Measurements from ENCODE around the gene UGT1A3.

The UGT1A3 gene

DNA sequence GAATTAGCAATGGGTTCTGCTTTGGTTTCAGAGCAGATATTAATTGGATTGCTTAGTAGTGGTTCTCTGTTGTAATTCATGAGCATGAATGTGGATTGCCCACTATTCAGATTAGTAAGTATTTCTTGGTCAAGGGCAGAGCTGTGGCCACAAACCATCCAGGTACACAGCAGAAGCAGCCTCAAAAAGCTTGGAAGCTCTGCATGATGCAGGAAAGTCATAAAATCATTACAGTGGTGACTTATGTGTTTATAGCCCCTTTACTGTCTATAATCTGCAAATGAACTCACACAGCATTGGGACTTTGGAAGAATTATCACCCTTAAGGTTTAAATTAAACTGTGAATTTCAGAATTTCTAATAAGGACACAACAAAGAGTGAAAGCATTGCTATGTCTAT is 29.3 kb downstream of the UGT1A3 start:
- no peak for DNase-seq (ENCODE audit: low read depth)

DNA sequence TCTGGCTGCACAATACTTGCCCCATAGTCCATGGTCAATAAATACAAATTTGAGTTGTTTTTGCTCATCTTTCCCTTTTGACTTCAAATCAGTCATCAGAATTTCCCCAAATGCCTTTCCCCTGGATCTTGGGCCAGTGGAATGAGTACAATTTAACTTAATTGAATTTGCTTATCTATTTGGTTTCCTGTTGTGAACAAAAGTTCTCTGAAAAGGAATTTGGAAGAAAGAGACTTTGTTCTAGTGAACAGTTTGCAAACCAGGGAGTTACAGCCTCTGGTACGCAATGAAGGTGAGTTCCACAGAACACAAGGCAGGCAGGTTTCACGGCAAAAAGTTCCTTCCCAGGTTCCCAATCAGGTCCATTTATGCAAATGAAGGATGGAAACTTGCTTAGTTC is 30.0 kb downstream of the UGT1A3 start:
- DNase-seq (ENCODE audit: low read depth), result no peak

DNA sequence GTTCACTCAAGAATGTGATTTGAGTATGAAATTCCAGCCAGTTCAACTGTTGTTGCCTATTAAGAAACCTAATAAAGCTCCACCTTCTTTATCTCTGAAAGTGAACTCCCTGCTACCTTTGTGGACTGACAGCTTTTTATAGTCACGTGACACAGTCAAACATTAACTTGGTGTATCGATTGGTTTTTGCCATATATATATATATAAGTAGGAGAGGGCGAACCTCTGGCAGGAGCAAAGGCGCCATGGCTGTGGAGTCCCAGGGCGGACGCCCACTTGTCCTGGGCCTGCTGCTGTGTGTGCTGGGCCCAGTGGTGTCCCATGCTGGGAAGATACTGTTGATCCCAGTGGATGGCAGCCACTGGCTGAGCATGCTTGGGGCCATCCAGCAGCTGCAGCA is 31.2 kb downstream of the UGT1A3 start, which contains the start of gene UGT1A1:
Gene UGT1A1, plus strand, starts transcription at position 228 of the 400 bp plus-strand sequence. Its CDS starts 18 bp downstream, at position 246.
- DNase-seq (ENCODE audit: low read depth), result no peak

DNA sequence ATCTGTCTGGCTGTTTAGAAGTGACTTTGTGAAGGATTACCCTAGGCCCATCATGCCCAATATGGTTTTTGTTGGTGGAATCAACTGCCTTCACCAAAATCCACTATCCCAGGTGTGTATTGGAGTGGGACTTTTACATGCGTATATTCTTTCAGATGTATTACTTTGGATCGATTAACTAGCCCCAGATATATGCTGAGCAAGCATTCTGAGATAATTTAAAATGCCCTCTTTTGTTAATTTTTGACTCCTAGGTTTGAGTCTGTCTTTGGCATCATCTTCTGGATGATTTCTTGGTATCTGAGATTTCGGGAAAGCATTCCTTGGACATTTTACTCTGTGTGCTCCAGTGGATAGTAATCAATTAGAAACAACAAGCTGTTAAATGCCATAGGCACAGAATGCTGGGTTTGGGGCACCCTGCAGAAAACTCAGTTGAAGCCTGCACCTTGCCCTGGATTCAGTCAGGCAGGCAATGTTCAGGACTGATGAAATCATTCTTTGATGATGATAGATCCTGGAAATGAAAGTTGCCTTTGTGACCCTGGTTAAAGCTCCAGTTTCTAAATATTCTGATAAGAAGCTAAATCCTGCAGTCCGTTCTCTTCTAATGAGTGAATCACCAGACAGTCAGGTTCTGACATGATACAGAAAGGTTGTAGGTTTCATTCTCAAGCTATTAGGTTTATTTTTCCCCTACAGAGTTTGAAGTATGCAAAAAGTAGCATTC is 32.4 kb downstream of the UGT1A3 start:
- DNase-seq (ENCODE audit: low read depth), result no peak

DNA sequence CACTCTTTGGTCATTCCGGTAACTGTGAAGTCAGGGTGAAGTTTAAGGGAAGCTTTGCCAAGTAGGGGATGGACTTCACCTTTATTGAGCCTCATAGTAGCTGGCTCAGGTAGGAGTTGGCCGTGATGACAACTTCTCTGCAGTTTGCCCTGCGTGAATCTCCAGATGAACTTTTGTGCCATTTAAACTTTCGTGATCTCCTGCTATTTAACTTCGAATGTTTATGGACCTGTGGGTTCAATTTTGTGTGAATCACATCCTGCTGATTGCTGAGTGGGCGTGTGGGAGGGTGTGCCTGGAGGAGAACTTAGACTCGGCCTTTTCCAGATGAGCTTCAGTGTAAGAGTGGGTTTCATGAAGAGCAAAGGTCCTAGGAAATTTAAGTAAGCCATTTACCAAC is 35.4 kb downstream of the UGT1A3 start:
- DNase-seq (ENCODE audit: low read depth), result no peak

DNA sequence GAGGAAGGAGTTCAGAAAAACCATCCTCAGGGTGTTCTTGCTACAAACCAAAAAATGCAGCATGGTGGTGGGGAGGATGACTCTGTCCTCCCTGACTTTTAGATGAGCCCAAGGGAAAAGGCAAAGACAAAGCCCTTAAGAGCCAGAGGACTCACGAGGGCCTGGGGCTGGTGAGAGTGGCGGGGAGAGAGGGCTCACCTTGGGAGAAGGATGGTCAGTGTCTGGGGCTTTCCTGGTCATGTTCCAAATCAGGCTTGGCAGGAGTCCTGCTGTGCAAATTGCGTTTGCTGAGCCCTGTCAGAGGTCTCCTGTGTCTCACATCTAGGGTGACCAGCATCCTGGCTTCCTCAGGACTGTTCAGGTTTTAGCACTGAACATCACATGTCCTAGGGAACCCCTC is 35.9 kb downstream of the UGT1A3 start:
- no peak for DNase-seq (ENCODE audit: low read depth)

DNA sequence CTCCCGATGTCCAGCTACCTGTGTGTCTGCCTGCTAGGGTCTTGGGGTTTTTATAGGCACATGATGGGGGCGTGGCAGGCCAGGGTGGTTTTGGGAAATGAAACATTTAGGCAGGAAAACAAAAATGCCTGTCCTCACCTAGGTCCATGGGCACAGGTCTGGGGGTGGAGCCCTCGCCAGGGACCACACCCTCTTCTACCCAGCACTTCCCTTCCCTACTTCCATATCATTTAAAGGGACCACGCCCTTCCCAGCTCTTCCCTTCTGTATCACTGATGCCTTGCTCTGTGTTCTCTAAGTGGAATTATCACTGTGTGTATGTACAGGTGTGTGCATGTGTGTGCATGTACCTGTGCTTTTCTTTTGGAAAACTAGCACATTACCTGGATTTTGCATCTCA is 37.6 kb downstream of the UGT1A3 start:
- DNase-seq (ENCODE audit: low read depth), result no peak

DNA sequence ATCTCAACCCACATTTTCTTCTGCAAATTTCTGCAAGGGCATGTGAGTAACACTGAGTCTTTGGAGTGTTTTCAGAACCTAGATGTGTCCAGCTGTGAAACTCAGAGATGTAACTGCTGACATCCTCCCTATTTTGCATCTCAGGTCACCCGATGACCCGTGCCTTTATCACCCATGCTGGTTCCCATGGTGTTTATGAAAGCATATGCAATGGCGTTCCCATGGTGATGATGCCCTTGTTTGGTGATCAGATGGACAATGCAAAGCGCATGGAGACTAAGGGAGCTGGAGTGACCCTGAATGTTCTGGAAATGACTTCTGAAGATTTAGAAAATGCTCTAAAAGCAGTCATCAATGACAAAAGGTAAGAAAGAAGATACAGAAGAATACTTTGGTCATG is 39.2 kb downstream of the UGT1A3 start:
- DNase-seq (ENCODE audit: low read depth), result no peak

DNA sequence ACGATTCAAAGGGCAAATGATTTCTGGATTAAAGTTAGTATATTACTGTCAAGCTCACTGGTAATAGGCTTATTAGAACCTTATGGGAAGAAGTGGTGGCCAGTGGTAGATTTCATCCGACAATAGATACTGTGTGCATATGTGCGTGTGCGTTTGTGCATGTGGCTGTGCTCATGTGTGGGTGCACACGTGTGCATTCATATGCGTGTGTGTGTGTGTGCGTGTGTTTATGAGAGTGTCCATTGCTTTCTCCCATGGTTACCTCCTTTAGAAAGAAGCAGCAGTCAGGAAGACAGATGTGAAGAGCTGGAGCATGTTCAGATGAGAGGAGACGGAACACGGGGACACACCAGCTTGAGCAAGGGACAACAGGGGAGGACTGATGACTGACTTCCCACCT is 40.4 kb downstream of the UGT1A3 start:
- DNase-seq (ENCODE audit: low read depth), result no peak

DNA sequence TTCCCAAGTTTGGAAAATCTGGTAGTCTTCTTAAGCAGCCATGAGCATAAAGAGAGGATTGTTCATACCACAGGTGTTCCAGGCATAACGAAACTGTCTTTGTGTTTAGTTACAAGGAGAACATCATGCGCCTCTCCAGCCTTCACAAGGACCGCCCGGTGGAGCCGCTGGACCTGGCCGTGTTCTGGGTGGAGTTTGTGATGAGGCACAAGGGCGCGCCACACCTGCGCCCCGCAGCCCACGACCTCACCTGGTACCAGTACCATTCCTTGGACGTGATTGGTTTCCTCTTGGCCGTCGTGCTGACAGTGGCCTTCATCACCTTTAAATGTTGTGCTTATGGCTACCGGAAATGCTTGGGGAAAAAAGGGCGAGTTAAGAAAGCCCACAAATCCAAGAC is 43.3 kb downstream of the UGT1A3 start:
- no peak for DNase-seq (ENCODE audit: low read depth)

DNA sequence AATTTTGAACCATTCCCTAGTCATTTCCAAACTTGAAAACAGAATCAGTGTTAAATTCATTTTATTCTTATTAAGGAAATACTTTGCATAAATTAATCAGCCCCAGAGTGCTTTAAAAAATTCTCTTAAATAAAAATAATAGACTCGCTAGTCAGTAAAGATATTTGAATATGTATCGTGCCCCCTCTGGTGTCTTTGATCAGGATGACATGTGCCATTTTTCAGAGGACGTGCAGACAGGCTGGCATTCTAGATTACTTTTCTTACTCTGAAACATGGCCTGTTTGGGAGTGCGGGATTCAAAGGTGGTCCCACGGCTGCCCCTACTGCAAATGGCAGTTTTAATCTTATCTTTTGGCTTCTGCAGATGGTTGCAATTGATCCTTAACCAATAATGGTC is 43.7 kb downstream of the UGT1A3 start:
- DNase-seq (ENCODE audit: low read depth), result no peak

DNA sequence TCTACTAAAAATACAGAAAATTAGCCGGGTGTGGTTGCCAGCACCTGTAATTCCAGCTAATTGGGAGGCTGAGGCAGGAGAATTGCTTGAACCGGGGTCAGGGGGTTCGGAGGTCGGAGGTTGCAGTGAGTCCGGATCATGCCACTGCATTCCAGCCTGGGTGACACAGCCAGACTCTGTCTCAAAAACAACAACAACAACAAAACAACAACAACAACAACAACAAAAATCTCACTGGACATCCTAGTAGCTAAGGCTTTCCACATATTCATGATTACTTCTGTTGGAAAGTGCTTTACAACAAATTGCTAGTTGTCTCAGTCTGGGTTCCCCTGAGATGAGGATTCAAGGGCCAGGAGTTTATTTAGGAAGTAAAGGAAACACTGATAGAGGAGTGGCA is 45.0 kb downstream of the UGT1A3 start:
- no peak for DNase-seq (ENCODE audit: low read depth)

DNA sequence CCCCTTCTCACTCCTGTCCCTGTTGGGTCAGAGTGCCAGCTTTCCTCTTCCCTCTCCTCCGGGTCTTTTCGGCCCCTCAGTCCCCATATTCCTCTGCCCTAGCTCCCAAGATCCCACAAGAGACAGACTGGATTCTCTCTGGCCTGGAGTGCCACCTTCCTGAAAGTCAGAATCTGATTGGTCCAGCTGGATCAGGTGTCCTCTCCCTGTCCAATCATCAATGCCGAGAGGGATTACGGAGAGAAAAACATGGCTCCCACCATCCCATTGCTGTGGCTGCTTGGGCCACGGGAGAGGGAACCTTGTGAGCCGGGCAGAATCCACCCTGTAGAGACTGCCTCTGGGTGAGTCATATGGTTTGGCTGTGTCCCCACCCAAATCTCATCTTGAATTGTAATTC is 46.6 kb downstream of the UGT1A3 start:
- DNase-seq (ENCODE audit: low read depth), result no peak

DNA sequence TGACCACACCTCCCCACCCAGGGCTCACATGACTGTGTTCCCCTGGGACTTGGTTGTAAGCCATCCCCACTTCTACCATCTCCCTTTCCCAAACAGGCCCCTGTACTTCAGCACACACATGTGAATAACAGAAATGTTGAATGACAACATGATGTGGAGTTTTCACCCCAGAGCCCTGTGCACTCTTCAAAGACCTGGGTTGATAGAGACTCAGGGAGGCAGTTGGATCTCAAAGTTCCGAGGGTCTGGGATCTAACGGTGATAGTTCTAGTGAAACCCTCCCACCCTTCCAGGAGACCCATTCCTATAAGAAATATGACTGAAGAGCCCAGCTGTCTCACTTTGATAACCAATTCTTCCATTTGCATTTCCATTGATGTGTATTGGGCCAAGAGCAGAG is 49.2 kb downstream of the UGT1A3 start, which contains the start of gene MROH2A:
Gene MROH2A, plus strand, starts transcription at position 301 of the 400 bp plus-strand sequence. CDS start 1,029 bp downstream, outside the sequence.
- no peak for DNase-seq (ENCODE audit: low read depth)

DNA sequence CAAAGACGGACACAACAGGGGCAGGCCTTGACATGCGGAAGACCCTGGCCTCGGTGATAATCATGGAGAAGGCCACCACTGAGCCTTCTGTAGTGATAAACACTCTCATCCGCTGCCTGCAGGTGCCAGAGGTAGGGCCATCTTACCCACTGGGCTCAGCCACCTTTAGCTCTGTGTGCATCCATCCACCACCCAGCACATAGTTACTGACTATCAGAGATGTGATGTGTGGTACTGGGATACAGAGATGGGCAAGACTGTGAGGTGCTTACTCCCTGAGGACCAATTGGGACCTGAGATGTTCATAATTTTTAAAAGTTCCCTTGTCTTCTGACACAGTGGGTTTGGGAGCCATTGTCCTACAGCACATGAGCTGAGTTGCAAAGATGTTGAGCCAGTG is 50.9 kb downstream of the UGT1A3 start:
- DNase-seq (ENCODE audit: low read depth), result no peak

DNA sequence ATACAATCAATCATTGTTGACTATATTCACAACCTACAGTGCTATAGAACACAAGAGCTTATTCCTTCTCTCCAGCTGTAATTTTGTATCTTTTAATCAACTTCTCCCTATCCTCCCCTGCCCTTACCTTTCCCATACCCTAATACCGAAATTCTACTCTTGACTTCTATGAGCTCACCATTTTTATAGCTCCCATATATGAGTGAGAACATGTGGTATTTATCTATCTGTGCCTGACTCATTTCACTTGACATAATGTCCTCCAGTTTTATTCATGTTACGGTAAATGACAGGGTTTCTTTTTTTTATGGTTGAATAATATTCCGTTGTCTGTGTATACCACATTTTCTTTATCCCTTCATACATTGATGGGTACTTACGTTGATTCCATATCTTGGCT is 51.9 kb downstream of the UGT1A3 start:
- no peak for DNase-seq (ENCODE audit: low read depth)

DNA sequence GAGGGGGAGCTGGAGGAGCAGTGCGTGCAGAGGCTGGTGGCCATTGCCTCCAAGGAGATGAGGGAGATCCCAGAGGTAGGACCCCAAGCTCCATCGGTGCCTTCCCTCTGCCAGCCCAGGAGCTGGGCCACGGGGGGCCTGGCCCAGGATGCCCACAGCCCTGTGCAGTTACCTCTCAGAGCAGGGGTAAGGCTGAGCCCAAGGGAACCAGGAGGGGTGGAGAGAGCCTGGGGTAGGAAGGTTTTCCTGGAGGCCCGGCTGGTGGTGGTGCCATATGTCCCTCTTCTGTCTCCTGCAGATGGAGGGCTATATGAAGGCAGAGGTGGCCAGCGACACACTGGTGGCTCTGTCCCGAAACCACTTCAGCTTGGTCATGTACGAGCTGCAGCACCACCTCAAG is 60.7 kb downstream of the UGT1A3 start:
- DNase-seq (ENCODE audit: low read depth), result no peak

DNA sequence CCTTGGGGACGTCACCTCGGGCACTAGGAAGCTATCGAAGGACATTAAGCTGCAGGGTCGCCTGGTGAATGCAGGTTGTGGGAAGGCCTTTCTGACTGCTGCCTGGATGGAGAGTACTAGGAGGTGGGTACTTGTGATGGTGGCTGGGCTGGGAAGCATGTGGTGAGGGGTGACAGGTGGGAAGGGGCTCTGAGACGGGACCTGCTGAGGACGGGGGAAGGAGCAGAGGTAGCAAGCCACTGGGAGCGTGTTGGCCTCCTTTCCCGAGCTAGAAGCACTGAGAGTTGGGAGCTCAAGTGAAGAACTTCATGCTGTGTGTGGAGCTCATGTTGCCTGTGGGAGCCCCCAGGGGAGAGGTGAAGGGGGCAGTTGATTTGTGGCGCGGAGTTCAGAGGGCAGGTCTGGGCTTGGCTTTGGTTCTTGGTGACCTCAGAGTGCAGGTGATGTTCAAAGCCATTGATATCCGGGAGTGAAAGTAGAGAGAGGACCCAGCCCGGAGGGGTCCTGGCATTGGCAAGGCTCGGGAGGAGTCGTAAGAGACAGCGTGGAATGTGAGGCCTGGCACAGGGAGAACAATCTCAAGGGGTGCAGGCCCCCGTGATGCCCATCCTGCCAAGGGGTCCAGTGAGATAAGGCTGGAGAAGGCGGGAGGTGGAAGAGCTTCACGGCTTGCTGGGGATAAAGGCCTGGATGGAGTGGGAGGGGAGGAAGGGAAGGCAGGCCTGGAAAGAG is 62.5 kb downstream of the UGT1A3 start:
- no peak for DNase-seq (ENCODE audit: low read depth)

DNA sequence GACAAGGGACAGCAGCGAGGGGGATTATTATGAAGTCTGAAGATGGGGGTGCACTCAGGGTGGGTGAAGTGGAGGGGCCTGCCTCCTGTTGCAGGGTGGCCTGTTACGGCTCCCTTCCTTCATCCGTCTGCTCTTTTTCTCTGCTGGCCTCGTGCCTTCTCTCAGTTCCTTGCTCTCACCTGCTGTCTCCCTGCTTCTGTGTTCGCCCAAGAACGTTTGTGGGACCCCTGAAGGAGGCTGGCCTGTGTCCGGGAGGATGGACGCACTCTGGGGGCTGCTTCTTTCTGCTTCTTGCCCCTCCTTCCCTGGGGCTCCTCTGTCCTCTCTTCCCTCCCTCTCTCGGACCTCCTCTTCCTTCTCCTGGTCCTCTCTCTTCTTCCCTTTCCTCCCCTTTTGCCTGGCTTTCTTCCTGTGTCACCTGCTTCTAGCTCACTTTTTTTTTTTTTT is 63.1 kb downstream of the UGT1A3 start:
- DNase-seq (ENCODE audit: low read depth), result no peak

DNA sequence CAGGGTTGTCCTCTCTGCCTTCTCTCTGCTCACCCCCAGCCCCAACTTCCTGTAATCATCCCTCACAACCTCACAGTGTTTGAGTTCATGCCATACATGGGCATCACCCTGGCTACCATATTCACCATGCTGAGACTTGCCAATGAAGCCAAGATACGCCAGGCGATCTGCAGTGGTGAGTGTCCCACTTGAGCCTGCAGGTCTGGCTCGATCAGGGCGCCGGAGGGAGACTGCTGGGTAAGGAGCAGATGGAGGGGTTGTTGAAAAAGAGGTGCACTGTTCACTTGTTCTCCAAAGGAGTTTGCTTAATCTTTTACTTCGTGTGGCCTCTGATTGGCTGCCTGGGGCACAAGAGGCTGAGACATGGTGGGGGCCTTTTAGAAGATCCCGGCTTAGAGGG is 63.9 kb downstream of the UGT1A3 start:
- no peak for DNase-seq (ENCODE audit: low read depth)

DNA sequence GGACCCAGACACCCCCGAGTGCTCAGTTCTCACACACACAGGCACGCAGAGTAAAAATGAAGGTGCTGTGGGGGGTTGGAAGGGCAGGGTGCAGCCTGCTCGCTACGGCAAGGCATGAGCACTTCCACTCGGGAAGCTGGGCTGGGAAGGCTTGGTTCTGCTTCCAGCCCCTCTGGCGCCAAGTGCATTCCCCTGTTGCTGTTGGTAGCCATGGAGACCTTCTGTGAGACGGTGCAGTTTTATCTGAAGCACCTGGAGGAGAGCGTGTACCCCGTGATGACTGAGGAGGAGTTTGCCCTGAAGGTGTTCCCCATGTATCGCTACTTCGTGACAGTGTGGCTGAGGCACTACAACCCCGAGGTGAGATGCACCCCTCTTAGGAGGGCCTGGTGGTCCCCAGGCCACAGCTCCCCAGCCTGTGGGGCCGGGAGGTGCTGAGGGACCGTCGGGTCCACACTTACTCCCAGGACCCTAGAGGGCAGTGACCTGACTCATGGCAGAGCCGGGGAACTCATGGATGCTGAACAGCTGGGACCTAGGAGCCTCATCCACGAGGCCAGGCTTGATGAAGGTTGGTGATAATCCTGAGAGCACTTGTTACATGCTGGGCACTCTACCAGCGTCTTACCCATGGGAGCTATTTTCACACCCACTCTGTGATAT is 64.8 kb downstream of the UGT1A3 start:
- no peak for DNase-seq (ENCODE audit: low read depth)

DNA sequence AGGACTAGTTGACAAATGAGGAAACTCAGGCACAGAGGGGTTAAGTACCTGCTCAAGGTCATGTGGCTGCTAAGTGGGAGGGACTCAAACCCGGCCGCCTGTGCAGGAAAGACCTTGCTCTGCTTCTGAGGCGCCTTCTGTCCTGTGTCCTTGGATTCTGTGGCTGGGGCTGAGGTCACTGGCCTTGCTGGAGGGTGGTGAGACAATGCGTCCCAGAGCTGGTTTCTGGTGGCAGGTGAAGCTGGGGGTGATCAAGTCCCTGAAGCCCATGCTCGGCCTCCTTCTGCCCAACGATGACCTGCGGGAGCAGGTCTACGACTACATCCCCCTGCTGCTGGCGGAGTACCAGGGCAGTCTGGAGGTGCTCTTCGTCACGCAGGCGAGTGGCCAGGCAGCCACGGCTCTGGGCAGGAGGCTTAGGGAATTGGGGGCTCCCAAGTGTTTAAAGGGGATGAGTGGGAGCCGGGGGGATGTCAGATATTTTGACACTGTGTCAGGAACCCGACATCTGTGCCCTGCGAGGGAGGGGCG is 65.4 kb downstream of the UGT1A3 start:
- DNase-seq (ENCODE audit: low read depth), result no peak

DNA sequence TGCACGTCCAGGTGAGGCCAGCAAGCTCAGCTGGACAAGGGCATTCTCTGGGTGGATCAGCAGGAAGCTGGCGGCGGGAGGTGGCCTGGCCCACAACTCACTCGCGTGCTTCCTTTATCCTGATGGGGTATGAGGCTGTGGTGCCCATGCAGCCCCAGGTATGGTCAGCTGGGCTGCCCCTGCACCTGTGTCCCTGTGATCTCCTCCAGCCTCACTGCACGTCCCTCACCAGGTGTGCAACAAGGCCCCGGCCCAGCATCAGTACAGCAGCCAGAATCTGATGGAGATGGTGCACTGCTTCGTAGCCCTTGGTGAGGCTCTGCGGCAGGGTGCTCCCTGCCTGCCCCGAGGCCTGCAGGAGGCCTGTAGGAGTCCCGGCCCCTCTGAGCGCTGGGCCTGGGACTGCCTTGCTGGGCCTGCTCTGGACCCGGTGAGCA is 66.9 kb downstream of the UGT1A3 start:
- DNase-seq (ENCODE audit: low read depth), result no peak
